Heart left ventricle (tissue), 16 donors: ENCODE measurements around the gene SLC17A8. TPM values are rescaled to one million over a fixed set of nuclear protein-coding genes. Genes with fewer than 3 reads are reported as not detected.

ENCODE experiments used
- ATAC-seq, 4 donors: fragments of 200-7000 bp; cut with Tn5 transposase; one replicate each; pipeline ENCODE4 v1.9.1; 2020 to 2022; ENCODE audit warnings: moderate library complexity in 4 of 4, mild to moderate bottlenecking in 3 of 4, moderate number of reproducible peaks in 1 of 4
- DNase-seq, 5 donors: peaks; one replicate each; pipeline ENCODE4 v3.0.0-alpha.2; 2020
- H3K27ac ChIP-seq, 12 donors: fragments of 200-600 bp; sonication (generic) in 4 of 12; one replicate each; pipeline versions ENCODE4 v1.5.0 to v1.8.0; 2016 to 2022; ENCODE audit warnings: mild to moderate bottlenecking in 2 of 12
- H3K27me3 ChIP-seq, 9 donors: fragments of 200-600 bp; sonication (generic) in 2 of 9; one replicate each; pipeline versions ENCODE4 v1.5.1 to v1.8.0; 2016 to 2022; ENCODE audit warnings: mild to moderate bottlenecking in 3 of 9
- H3K36me3 ChIP-seq, 9 donors: fragments of 200-600 bp; sonication (generic) in 2 of 9; one replicate each; pipeline versions ENCODE4 v1.5.0 to v1.8.0; 2018 to 2022; ENCODE audit warnings: mild to moderate bottlenecking in 2 of 9
- H3K4me1 ChIP-seq, 12 donors: fragments of 200-600 bp; sonication (generic) in 4 of 12; one replicate each; pipeline versions ENCODE4 v1.5.0 to v1.8.0; 2016 to 2022; ENCODE audit warnings: mild to moderate bottlenecking in 3 of 12
- H3K4me3 ChIP-seq, 12 donors: fragments of 200-600 bp; sonication (generic) in 4 of 12; one replicate each; pipeline versions ENCODE4 v1.5.0 to v1.8.0; 2017 to 2022; ENCODE audit warnings: mild to moderate bottlenecking in 9 of 12, moderate library complexity in 4 of 12
- H3K9me3 ChIP-seq, 12 donors: fragments of 200-600 bp; sonication (generic) in 4 of 12; one replicate each; pipeline versions ENCODE4 v1.5.0 to v1.8.0; 2016 to 2022; ENCODE audit warnings: mild to moderate bottlenecking in 1 of 12
- CTCF ChIP-seq, 12 donors: fragments of 200-600 bp; sonication (generic) in 4 of 12; IDR thresholded peaks; one replicate each; pipeline versions ENCODE4 v1.5.0 to v1.8.0; 2018 to 2022; ENCODE audit warnings: antibody characterized with exemption in 12 of 12, mild to moderate bottlenecking in 5 of 12
- POLR2A ChIP-seq, 2 donors: fragments of 450-650 bp; IDR thresholded peaks; one replicate each; pipeline ENCODE4 v1.6.1; 2017; ENCODE audit warnings: antibody characterized with exemption in 2 of 2, mild to moderate bottlenecking in 2 of 2, moderate library complexity in 2 of 2
- WGBS, 4 donors: extraction: QIAGEN DNeasy Blood & Tissue Kit in 2 of 4; methylation state at CpG; one replicate each; pipeline versions ENCODE4 v1.1.5 to v1.1.7; 2013 to 2018; 5-methylcytosine and 5-hydroxymethylcytosine counted together
- intact Hi-C, 10 donors: fragments of 100-400 bp; cut with DNase I; formaldehyde crosslinking; loops; one replicate each; pipeline versions ENCODE4 v1.11.1 to v1.14.2; 2022
- polyA plus RNA-seq, 2 donors: library from polyadenylated mRNA; stranded (reverse); fragments of 200-250 nt; gene quantifications; one replicate each; pipeline ENCODE4 v1.2.3, GENCODE V29; 2013
- total RNA-seq, 9 donors: library from RNA; depleted of rRNA in 2 of 9; stranded (reverse); fragments of >200 nt in 2 of 9; fragmentation: NEBNext Ultra II Directional in 3 of 9; extraction: Animal tissue kit (Norgen Biotek cat#: 25700) in 3 of 9; gene quantifications; one replicate each; pipeline versions ENCODE4 v1.1.0 to v1.2.4, GENCODE V29; 2016 to 2023
- donor health status: ischemic (EF 13 %, LVEDD 7.1; RV severe dilation, severe dysfunction).
- donor health status: healthy with polysubstance abuse.
- donor health status: DM: no; HTN: yes; CAD: no.
- donor health status: DM: no; HTN: no; CAD: no.
- donor health status: ischemic (EF 25% LVEDD 6.9; RV normal size, moderate dysfunction).
- donor health status: ischemic (EF 25% LVEDD 5.7; RV mildly dilated, moderate dysfunction).
- donor health status: healthy.
- donor health status: DM: yes; HTN: yes; CAD: no.
- donor health status: ischemic (EF 35%, LVEDD 5.7; RV mildly dilated, moderate dysfunction).
- donor health status: nonischemic (EF 11% LVEDD 7.7; RV severe dilation, severe dysfunction).
- donor health status: DM: yes; HTN: yes; CAD: no.
- donor health status: PGD.
- donor health status: ischemic (EF 29% LVEDD 5.4; RV normal size, mild dysfunction).
- donor health status: nonischemic (EF 23%, LVEDD 6.1; RV moderate dilation, normal function).

The SLC17A8 gene
- total and polyA plus RNA-seq, 11 donors = 0.15 TPM; not detected in 10

GRCh38 chr12:100455896-100456295 is 99.0 kb downstream of the SLC17A8 start:
- ATAC-seq (no peak), DNase-seq (no peak)
- peaks cover 0 to 4% (median 0%) of the 10 kb centered on the region in 9 donors for H3K27me3 ChIP-seq
- H3K4me3 ChIP-seq = no peak overlapping the region
- 74 to 85% (median 83%) methylated on average over 3 of the region's 3 CpGs for WGBS, 4 donors
- no peaks in the 10 kb centered on the region for H3K36me3 ChIP-seq
- H3K9me3 ChIP-seq = no peaks in the 10 kb centered on the region
- intact Hi-C loops = no loop called here
- TF ChIP-seq CTCF (IDR thresholded peaks at IDR 0.05) (no peak), POLR2A (IDR thresholded peaks at IDR 0.05) (no peak)
- peaks cover 0 to 6% (median 0%) of the 10 kb centered on the region in 12 donors for H3K4me1 ChIP-seq
- no peak overlapping the region for H3K27ac ChIP-seq

GRCh38 chr12:100458191-100458590 is 101.3 kb downstream of the SLC17A8 start:
- TF ChIP-seq POLR2A (IDR thresholded peaks at IDR 0.05) = no peak
- no peak for TF ChIP-seq CTCF (IDR thresholded peaks at IDR 0.05)
- ATAC-seq (no peak), DNase-seq (no peak)
- H3K9me3 ChIP-seq = no peaks in the 10 kb centered on the region
- H3K4me3 ChIP-seq = no peak overlapping the region
- no peaks in the 10 kb centered on the region for H3K36me3 ChIP-seq
- peaks cover 0 to 3% (median 0%) of the 10 kb centered on the region in 9 donors for H3K27me3 ChIP-seq
- WGBS, 4 donors = 58 to 65% (median 60%) methylated on average over 4 of the region's 4 CpGs
- peaks cover 0 to 5% (median 0%) of the 10 kb centered on the region in 12 donors for H3K4me1 ChIP-seq
- intact Hi-C loops = no loop called here
- no peak overlapping the region for H3K27ac ChIP-seq

GRCh38 chr12:100460702-100461101 is 103.8 kb downstream of the SLC17A8 start:
- H3K4me1 ChIP-seq = no peaks in the 10 kb centered on the region
- no peak overlapping the region for H3K27ac ChIP-seq
- no peaks in the 10 kb centered on the region for H3K36me3 ChIP-seq
- no peak overlapping the region for H3K4me3 ChIP-seq
- no peaks in the 10 kb centered on the region for H3K9me3 ChIP-seq
- ATAC-seq (no peak), DNase-seq (no peak)
- intact Hi-C loops = no loop called here
- WGBS, 4 donors = 59 to 75% (median 68%) methylated on average over 3 of the region's 3 CpGs
- peaks cover 0 to 3% (median 0%) of the 10 kb centered on the region in 9 donors for H3K27me3 ChIP-seq
- TF ChIP-seq POLR2A (IDR thresholded peaks at IDR 0.05) (no peak), CTCF (IDR thresholded peaks at IDR 0.05) (no peak)

GRCh38 chr12:100461330-100461973 is 104.6 kb downstream of the SLC17A8 start:
- Histone ChIP-seq H3K4me3 (no peak overlapping the region), H3K27ac (no peak overlapping the region), H3K27me3 (peaks cover 0 to 3% (median 0%) of the 10 kb centered on the region in 9 donors), H3K36me3 (no peaks in the 10 kb centered on the region), H3K4me1 (no peaks in the 10 kb centered on the region), H3K9me3 (no peaks in the 10 kb centered on the region)
- DNase-seq (no peak), ATAC-seq (no peak)
- TF ChIP-seq POLR2A (IDR thresholded peaks at IDR 0.05) (no peak), CTCF (IDR thresholded peaks at IDR 0.05) (no peak)
- intact Hi-C loops = no loop called here
- 53 to 84% (median 75%) methylated on average over 1 of the region's 1 CpG for WGBS, 4 donors
